B cell (primary cell): ENCODE results near the gene ADCY3. TPM values are rescaled to one million over a fixed set of nuclear protein-coding genes. Genes with fewer than 3 reads are reported as not detected.

ENCODE experiments used
- ATAC-seq: fragments of 200-7000 bp; cut with Tn5 transposase; one replicate; pipeline ENCODE4 v1.10.0; 2021; ENCODE audit warnings: low read depth, mild to moderate bottlenecking, moderate number of reproducible peaks, moderate library complexity
- CTCF ChIA-PET: fragments of 350-600 bp; sonication (Branson Sonifier 250); formaldehyde crosslinking; loops from one replicate; lab custom pipeline; 2021; ENCODE audit warnings: antibody characterized with exemption, inconsistent platforms; lab: Charles Lee
- POLR2A ChIA-PET: fragments of 350-600 bp; sonication (Branson Sonifier 250); formaldehyde crosslinking; loops from one replicate; lab custom pipeline; 2021; ENCODE audit warnings: antibody characterized with exemption; lab: Charles Lee
- DNase-seq: peaks from one replicate; pipeline ENCODE4 v3.0.0; 2013
- H2AFZ ChIP-seq: 2 replicates; pipeline ENCODE4 v1.6.1; 2012; ENCODE audit warnings: mild to moderate bottlenecking, low read depth, low read length; ENCODE audit not compliant: insufficient read depth, poor library complexity, severe bottlenecking
- H3K27ac ChIP-seq, 2 donors: 1 replicate in 1 of 2; 2 replicates in 1 of 2; pipeline ENCODE4 v1.5.1; 2012 to 2013; ENCODE audit warnings: low read length in 2 of 2, mild to moderate bottlenecking in 2 of 2, moderate library complexity in 1 of 2
- H3K27me3 ChIP-seq, 4 experiments: fragments of 200-600 bp in 1 of 4; sonication (generic) in 1 of 4; replicated peaks in 1 of 4; 1 replicate in 2 of 4; 2 replicates in 2 of 4; pipeline versions ENCODE4 v1.6.1 to v1.7.0; 2013 to 2016; ENCODE audit warnings: low read length in 3 of 4, mild to moderate bottlenecking in 2 of 4, mixed read lengths in 1 of 4, moderate library complexity in 1 of 4; ENCODE audit not compliant: insufficient read depth in 4 of 4, control insufficient read depth in 3 of 4; ENCODE audit errors: control extremely low read depth in 1 of 4
- H3K36me3 ChIP-seq, 2 experiments: replicated peaks in 1 of 2; 1 replicate in 1 of 2; 2 replicates in 1 of 2; pipeline versions ENCODE4 v1.6.1 to v1.7.1; 2013; ENCODE audit warnings: low read length in 1 of 2; ENCODE audit not compliant: insufficient read depth in 2 of 2, control insufficient read depth in 1 of 2; ENCODE audit errors: control extremely low read depth in 1 of 2, extremely low read depth in 1 of 2
- H3K4me1 ChIP-seq, 2 donors: fragments of 200-600 bp in 1 of 2; sonication (generic) in 1 of 2; 1 replicate in 1 of 2; 2 replicates in 1 of 2; pipeline versions ENCODE4 v1.5.1 to v1.6.1; 2013 to 2017; ENCODE audit warnings: low read length in 2 of 2; ENCODE audit not compliant: control insufficient read depth in 2 of 2, insufficient read depth in 2 of 2
- H3K4me2 ChIP-seq: replicated peaks from 2 replicates; pipeline ENCODE3; 2012; ENCODE audit warnings: mild to moderate bottlenecking, low read depth, low read length; ENCODE audit not compliant: poor library complexity, severe bottlenecking
- H3K4me3 ChIP-seq, 5 experiments: fragments of 200-600 bp in 1 of 5; sonication (generic) in 1 of 5; 1 replicate in 3 of 5; 2 replicates in 2 of 5; pipeline versions ENCODE4 v1.5.1 to v1.7.0; 2011 to 2016; ENCODE audit warnings: low read length in 4 of 5, mild to moderate bottlenecking in 4 of 5, low read depth in 2 of 5, control low read depth in 1 of 5, moderate library complexity in 1 of 5; ENCODE audit not compliant: insufficient read depth in 1 of 5; ENCODE audit errors: control extremely low read depth in 1 of 5, extremely low read depth in 1 of 5
- H3K79me2 ChIP-seq: fragments of 200-600 bp; sonication (generic); one replicate; pipeline ENCODE4 v1.6.0; 2016; ENCODE audit warnings: low read length; ENCODE audit not compliant: control insufficient read depth, insufficient read depth
- H3K9ac ChIP-seq: fragments of 200-600 bp; sonication (generic); 2 replicates; pipeline ENCODE4 v1.6.1; 2017; ENCODE audit warnings: mild to moderate bottlenecking, low read length, moderate library complexity
- H3K9me3 ChIP-seq, 3 donors: one replicate each; pipeline versions ENCODE4 v1.6.1 to v1.7.1; 2013; ENCODE audit warnings: low read length in 2 of 3; ENCODE audit not compliant: control insufficient read depth in 2 of 3, insufficient read depth in 1 of 3; ENCODE audit errors: control extremely low read depth in 1 of 3
- H4K20me1 ChIP-seq: 2 replicates; pipeline ENCODE4 v1.6.0; 2012; ENCODE audit warnings: mild to moderate bottlenecking, low read length; ENCODE audit not compliant: insufficient read depth, control insufficient read depth, poor library complexity, severe bottlenecking
- H3K27ac Mint-ChIP-seq: one replicate; pipeline ENCODE4 v1.8.0; 2021; ENCODE audit warnings: mixed read lengths
- H3K27me3 Mint-ChIP-seq: one replicate; pipeline ENCODE4 v1.8.0; 2021; ENCODE audit warnings: mixed read lengths
- H3K4me1 Mint-ChIP-seq: one replicate; pipeline ENCODE4 v1.8.0; 2021; ENCODE audit warnings: mixed read lengths
- H3K4me3 Mint-ChIP-seq: one replicate; pipeline ENCODE4 v1.8.0; 2021; ENCODE audit warnings: mixed read lengths
- H3K9me3 Mint-ChIP-seq: one replicate; pipeline ENCODE4 v1.8.0; 2022; ENCODE audit warnings: mixed read lengths; ENCODE audit not compliant: insufficient read depth
- EZH2 ChIP-seq: IDR thresholded peaks from 2 replicates; pipeline ENCODE4 v1.6.1; 2012; ENCODE audit warnings: borderline replicate concordance, low read depth, mild to moderate bottlenecking, moderate library complexity, low read length; ENCODE audit not compliant: insufficient read depth, poor library complexity, severe bottlenecking
- WGBS: methylation state at CpG from one replicate; pipeline ENCODE4 v1.1.5; 2013; ENCODE audit warnings: missing lambda C conversion rate; ENCODE audit not compliant: insufficient coverage; 5-methylcytosine and 5-hydroxymethylcytosine counted together
- intact Hi-C: fragments of 100-400 bp; cut with micrococcal nuclease; formaldehyde crosslinking; loops from one replicate; pipeline ENCODE4 v1.10.0; 2022
- polyA plus RNA-seq: library from polyadenylated mRNA; depleted of rRNA; stranded (reverse); fragments of >200 nt; gene quantifications from 2 replicates; pipeline ENCODE4 v1.2.3, GENCODE V29; 2012
- total RNA-seq, 2 donors: library from RNA; stranded (reverse); fragments of 120-200 nt in 1 of 2; gene quantifications; 1 replicate in 1 of 2; 2 replicates in 1 of 2; pipeline versions ENCODE4 v1.2.3 to v1.2.4, GENCODE V29; 2013 to 2022
- TF ChIP-seq, protein P1 (sequence below): fragments of 200-600 bp; IDR thresholded peaks from one replicate; pipeline ENCODE4 v1.8.0; 2022; ENCODE audit warnings: antibody characterized with exemption, mild to moderate bottlenecking

ADCY3 gene
- total and polyA plus RNA-seq, 2 donors (not counting 1 experiment from before 2014, with no cell fraction given): 48.4 to 73.0 TPM

DNA sequence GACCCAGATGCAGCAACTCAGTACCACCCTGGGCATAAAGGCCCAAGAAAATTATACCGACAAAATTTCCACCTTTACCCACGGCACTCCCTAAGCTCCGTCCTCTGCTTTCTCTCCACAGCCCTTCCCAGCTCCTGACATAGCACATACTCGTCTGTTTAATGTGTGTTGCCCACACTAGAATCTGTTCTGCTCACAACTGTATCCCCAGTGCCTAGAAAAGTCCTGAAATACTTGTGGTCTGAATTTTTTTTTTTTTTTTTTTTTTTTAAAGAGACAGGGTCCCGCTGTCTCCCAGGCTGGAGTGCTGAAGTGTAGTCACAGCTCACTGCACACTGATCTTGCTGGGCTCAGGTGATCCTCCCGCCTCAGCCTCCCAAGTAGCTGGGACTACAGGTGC, 62.3 kb downstream of the ADCY3 start:
- CTCF ChIA-PET: interaction anchor here (0.7 to 1.6 kb wide), 2 partner anchors 30 to 1887 kb away, joined by 3 read pairs; no protein-coding TSS in a partner anchor
- no peak overlapping the region for H2AFZ ChIP-seq
- H3K27me3 ChIP-seq: no peaks in the 10 kb centered on the region
- TF ChIP-seq, protein P1, sequence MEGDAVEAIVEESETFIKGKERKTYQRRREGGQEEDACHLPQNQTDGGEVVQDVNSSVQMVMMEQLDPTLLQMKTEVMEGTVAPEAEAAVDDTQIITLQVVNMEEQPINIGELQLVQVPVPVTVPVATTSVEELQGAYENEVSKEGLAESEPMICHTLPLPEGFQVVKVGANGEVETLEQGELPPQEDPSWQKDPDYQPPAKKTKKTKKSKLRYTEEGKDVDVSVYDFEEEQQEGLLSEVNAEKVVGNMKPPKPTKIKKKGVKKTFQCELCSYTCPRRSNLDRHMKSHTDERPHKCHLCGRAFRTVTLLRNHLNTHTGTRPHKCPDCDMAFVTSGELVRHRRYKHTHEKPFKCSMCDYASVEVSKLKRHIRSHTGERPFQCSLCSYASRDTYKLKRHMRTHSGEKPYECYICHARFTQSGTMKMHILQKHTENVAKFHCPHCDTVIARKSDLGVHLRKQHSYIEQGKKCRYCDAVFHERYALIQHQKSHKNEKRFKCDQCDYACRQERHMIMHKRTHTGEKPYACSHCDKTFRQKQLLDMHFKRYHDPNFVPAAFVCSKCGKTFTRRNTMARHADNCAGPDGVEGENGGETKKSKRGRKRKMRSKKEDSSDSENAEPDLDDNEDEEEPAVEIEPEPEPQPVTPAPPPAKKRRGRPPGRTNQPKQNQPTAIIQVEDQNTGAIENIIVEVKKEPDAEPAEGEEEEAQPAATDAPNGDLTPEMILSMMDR: no peak
- TF ChIP-seq EZH2: no peak
- POLR2A ChIA-PET: interaction anchor here (0.7 kb wide), 1 partner anchor 337 kb away, joined by 5 read pairs; no protein-coding TSS in a partner anchor
- Mint-ChIP-seq H3K9me3 (no peaks in the 10 kb centered on the region), H3K27ac (no peak overlapping the region), H3K4me1 (no peaks in the 10 kb centered on the region), H3K4me3 (no peak overlapping the region), H3K27me3 (no peaks in the 10 kb centered on the region)
- H3K79me2 ChIP-seq: peaks cover 10% of the 10 kb centered on the region
- H3K4me2 ChIP-seq: no peak overlapping the region
- H4K20me1 ChIP-seq: no peaks in the 10 kb centered on the region
- H3K9me3 ChIP-seq: no peaks in the 10 kb centered on the region
- ATAC-seq (no peak), DNase-seq (no peak)
- intact Hi-C loops: no loop called here
- no peak overlapping the region for H3K27ac ChIP-seq
- no peak overlapping the region for H3K4me3 ChIP-seq
- H3K9ac ChIP-seq: no peak overlapping the region
- H3K4me1 ChIP-seq: no peaks in the 10 kb centered on the region
- peaks cover 2 to 8% of the 10 kb centered on the region in 2 experiments for H3K36me3 ChIP-seq
- WGBS: 100% methylated on average over 5 of the region's 6 CpGs

DNA sequence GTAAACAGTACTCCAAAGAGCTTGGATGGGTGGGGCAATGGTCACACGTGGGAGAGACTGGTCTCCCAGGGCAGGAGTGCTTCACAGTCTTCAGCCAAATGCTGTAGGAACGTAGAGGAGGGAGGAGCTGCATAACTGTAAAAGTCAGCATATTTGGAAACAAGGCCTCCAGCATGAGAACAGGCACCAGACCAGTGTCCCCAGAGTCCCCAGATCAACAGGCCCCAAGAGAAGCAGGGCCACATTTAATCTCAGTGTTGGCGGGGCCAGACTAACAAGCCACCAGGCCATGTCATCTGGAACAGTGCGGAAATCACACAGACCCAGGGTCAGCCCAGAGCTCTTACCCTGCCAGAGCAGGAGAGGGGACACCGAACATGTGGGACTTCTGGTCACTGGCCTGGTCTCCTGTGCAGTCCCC, 63.2 kb downstream of the ADCY3 start:
- TF ChIP-seq, protein P1: no peak
- no peak for TF ChIP-seq EZH2
- ATAC-seq (no peak), DNase-seq (no peak)
- Histone ChIP-seq H3K79me2 (peaks cover 7% of the 10 kb centered on the region), H3K4me3 (no peak overlapping the region), H3K36me3 (peaks cover 2 to 10% of the 10 kb centered on the region in 2 experiments), H3K27ac (no peak overlapping the region), H3K4me1 (no peaks in the 10 kb centered on the region), H3K9ac (no peak overlapping the region), H3K9me3 (peaks cover 0 to 4% (median 0%) of the 10 kb centered on the region in 3 donors), H4K20me1 (no peaks in the 10 kb centered on the region), H3K27me3 (no peaks in the 10 kb centered on the region), H2AFZ (no peak overlapping the region), H3K4me2 (no peak overlapping the region)
- WGBS: 85% methylated on average over 4 of the region's 5 CpGs
- H3K4me1 Mint-ChIP-seq: no peaks in the 10 kb centered on the region
- H3K4me3 Mint-ChIP-seq: no peak overlapping the region
- H3K27me3 Mint-ChIP-seq: no peaks in the 10 kb centered on the region
- CTCF ChIA-PET: interaction anchor here (0.5 to 1.6 kb wide), 3 partner anchors 29 to 999 kb away, joined by 3 to 4 read pairs (median 3); no protein-coding TSS in a partner anchor
- no peaks in the 10 kb centered on the region for H3K9me3 Mint-ChIP-seq
- no peak overlapping the region for H3K27ac Mint-ChIP-seq
- POLR2A ChIA-PET: no interaction called here
- intact Hi-C loops: no loop called here
